ENCODE measurements around the gene SLC47A2.

SLC47A2 gene

GRCh38 chr17:19642373-19642893 is 74.0 kb downstream of the SLC47A2 start:
- DNase-seq = no peak

GRCh38 chr17:19641687-19642372 is 74.6 kb downstream of the SLC47A2 start:
- no peak for DNase-seq

- DNase-seq = no peak
Observed at GRCh38 chr17:19631905-19632304, 84.5 kb downstream of the SLC47A2 start.

- DNase-seq = no peak
Observed at GRCh38 chr17:19630661-19631060, 85.7 kb downstream of the SLC47A2 start.

GRCh38 chr17:19630035-19630434 is 86.3 kb downstream of the SLC47A2 start:
- no peak for DNase-seq

GRCh38 chr17:19629449-19629848 is 86.9 kb downstream of the SLC47A2 start:
- no peak for DNase-seq
